ENCODE data around the gene ARL14EP.

ARL14EP gene

GRCh38 chr11:30285416-30286121 is 37.3 kb upstream of the ARL14EP start:
- no peak for TF ChIP-seq CTCF (IDR thresholded peaks at IDR 0.05; ENCODE audit: low read depth, low read length, missing control alignments)
- no peak for DNase-seq (ENCODE audit: low read depth)
- H3K4me3 ChIP-seq (ENCODE audit: low read depth, low read length): no peak overlapping the region

GRCh38 chr11:30291331-30291730 is 31.6 kb upstream of the ARL14EP start:
- DNase-seq (ENCODE audit: low read depth): no peak
- no peak overlapping the region for H3K4me3 ChIP-seq (ENCODE audit: low read depth, low read length)
- no peak for TF ChIP-seq CTCF (IDR thresholded peaks at IDR 0.05; ENCODE audit: low read depth, low read length, missing control alignments)

GRCh38 chr11:30292545-30292944 is 30.4 kb upstream of the ARL14EP start:
- TF ChIP-seq CTCF (IDR thresholded peaks at IDR 0.05; ENCODE audit: low read depth, low read length, missing control alignments): no peak
- no peak for DNase-seq (ENCODE audit: low read depth)
- no peak overlapping the region for H3K4me3 ChIP-seq (ENCODE audit: low read depth, low read length)

GRCh38 chr11:30295178-30295885 is 27.6 kb upstream of the ARL14EP start:
- TF ChIP-seq CTCF (IDR thresholded peaks at IDR 0.05; ENCODE audit: low read depth, low read length, missing control alignments): no peak
- DNase-seq (ENCODE audit: low read depth): no peak
- H3K4me3 ChIP-seq (ENCODE audit: low read depth, low read length): no peak overlapping the region

GRCh38 chr11:30304620-30305019 is 18.3 kb upstream of the ARL14EP start:
- H3K4me3 ChIP-seq (ENCODE audit: low read depth, low read length): no peak overlapping the region
- no peak for TF ChIP-seq CTCF (IDR thresholded peaks at IDR 0.05; ENCODE audit: low read depth, low read length, missing control alignments)
- no peak for DNase-seq (ENCODE audit: low read depth)

- no peak overlapping the region for H3K4me3 ChIP-seq (ENCODE audit: low read depth, low read length)
- TF ChIP-seq CTCF (IDR thresholded peaks at IDR 0.05; ENCODE audit: low read depth, low read length, missing control alignments): no peak
- peak; percentile 29 for DNase-seq (ENCODE audit: low read depth)
Observed at GRCh38 chr11:30310623-30311022, 12.3 kb upstream of the ARL14EP start.
